Osteoblast (primary cell): ENCODE results near the gene RAB31. TPM values are rescaled to one million over a fixed set of nuclear protein-coding genes. Genes with fewer than 3 reads are reported as not detected.

ENCODE experiments used
- DNase-seq: peaks from one replicate; pipeline ENCODE4 v3.0.0; 2011; ENCODE audit warnings: low spot score, mixed read lengths; ENCODE audit not compliant: insufficient read length; ENCODE audit errors: missing footprints
- H2AFZ ChIP-seq: 2 replicates; pipeline ENCODE4 v1.6.0; 2011; ENCODE audit warnings: mild to moderate bottlenecking, low read length
- H3K27ac ChIP-seq: 2 replicates; pipeline ENCODE4 v1.5.1; 2011; ENCODE audit warnings: mild to moderate bottlenecking, low read depth, low read length, moderate library complexity
- H3K27me3 ChIP-seq: 2 replicates; pipeline ENCODE4 v1.6.0; 2012; ENCODE audit warnings: mild to moderate bottlenecking, control low read depth, inconsistent platforms, low read length, moderate library complexity; ENCODE audit not compliant: insufficient read depth
- H3K36me3 ChIP-seq: 2 replicates; pipeline ENCODE4 v1.5.1; 2011; ENCODE audit warnings: mild to moderate bottlenecking, low read length, control low read depth, moderate library complexity; ENCODE audit not compliant: insufficient read depth
- H3K4me1 ChIP-seq: 2 replicates; pipeline ENCODE4 v1.5.1; 2011; ENCODE audit warnings: mild to moderate bottlenecking, low read length, control low read depth, moderate library complexity; ENCODE audit not compliant: insufficient read depth
- H3K4me2 ChIP-seq: 2 replicates; pipeline ENCODE4 v1.6.0; 2011; ENCODE audit warnings: mild to moderate bottlenecking, low read length; ENCODE audit not compliant: insufficient read depth
- H3K4me3 ChIP-seq: fragments of 200-600 bp; sonication (generic); 3 replicates; pipeline ENCODE4 v1.5.1; 2012; ENCODE audit warnings: mild to moderate bottlenecking, low read length, inconsistent platforms; ENCODE audit not compliant: insufficient read depth
- H3K79me2 ChIP-seq: 2 replicates; pipeline ENCODE4 v1.6.0; 2012; ENCODE audit warnings: mild to moderate bottlenecking, low read length, control low read depth, inconsistent platforms; ENCODE audit not compliant: insufficient read depth
- H3K9me3 ChIP-seq: 2 replicates; pipeline ENCODE4 v1.5.1; 2011; ENCODE audit warnings: low read depth, low read length, control low read depth
- H4K20me1 ChIP-seq: 2 replicates; pipeline ENCODE4 v1.6.0; 2012; ENCODE audit warnings: mild to moderate bottlenecking, low read length, control low read depth; ENCODE audit not compliant: insufficient read depth
- total RNA-seq: library from RNA; depleted of rRNA; stranded (reverse); fragments of >200 nt; gene quantifications from 2 replicates; pipeline ENCODE4 v1.2.3, GENCODE V29; 2012
- TF ChIP-seq, protein P1 (sequence below): IDR thresholded peaks from 2 replicates; pipeline ENCODE4 v1.5.1; 2011; ENCODE audit warnings: mild to moderate bottlenecking, low read depth, low read length, moderate library complexity; ENCODE audit errors: extremely low read depth

Gene RAB31
- total RNA-seq, 1 donor: 120 TPM

- Histone ChIP-seq H2AFZ (no peak overlapping the region), H3K27me3 (no peaks in the 10 kb centered on the region), H3K79me2 (peaks cover 17% of the 10 kb centered on the region), H3K9me3 (no peaks in the 10 kb centered on the region), H4K20me1 (no peaks in the 10 kb centered on the region), H3K4me2 (no peak overlapping the region), H3K27ac (no peak overlapping the region), H3K4me1 (no peaks in the 10 kb centered on the region), H3K4me3 (no peak overlapping the region), H3K36me3 (no peaks in the 10 kb centered on the region)
- no peak for DNase-seq
- TF ChIP-seq, protein P1, sequence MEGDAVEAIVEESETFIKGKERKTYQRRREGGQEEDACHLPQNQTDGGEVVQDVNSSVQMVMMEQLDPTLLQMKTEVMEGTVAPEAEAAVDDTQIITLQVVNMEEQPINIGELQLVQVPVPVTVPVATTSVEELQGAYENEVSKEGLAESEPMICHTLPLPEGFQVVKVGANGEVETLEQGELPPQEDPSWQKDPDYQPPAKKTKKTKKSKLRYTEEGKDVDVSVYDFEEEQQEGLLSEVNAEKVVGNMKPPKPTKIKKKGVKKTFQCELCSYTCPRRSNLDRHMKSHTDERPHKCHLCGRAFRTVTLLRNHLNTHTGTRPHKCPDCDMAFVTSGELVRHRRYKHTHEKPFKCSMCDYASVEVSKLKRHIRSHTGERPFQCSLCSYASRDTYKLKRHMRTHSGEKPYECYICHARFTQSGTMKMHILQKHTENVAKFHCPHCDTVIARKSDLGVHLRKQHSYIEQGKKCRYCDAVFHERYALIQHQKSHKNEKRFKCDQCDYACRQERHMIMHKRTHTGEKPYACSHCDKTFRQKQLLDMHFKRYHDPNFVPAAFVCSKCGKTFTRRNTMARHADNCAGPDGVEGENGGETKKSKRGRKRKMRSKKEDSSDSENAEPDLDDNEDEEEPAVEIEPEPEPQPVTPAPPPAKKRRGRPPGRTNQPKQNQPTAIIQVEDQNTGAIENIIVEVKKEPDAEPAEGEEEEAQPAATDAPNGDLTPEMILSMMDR: no peak
Observed at GRCh38 chr18:9839853-9840252, 131.8 kb downstream of the RAB31 start.

DNA sequence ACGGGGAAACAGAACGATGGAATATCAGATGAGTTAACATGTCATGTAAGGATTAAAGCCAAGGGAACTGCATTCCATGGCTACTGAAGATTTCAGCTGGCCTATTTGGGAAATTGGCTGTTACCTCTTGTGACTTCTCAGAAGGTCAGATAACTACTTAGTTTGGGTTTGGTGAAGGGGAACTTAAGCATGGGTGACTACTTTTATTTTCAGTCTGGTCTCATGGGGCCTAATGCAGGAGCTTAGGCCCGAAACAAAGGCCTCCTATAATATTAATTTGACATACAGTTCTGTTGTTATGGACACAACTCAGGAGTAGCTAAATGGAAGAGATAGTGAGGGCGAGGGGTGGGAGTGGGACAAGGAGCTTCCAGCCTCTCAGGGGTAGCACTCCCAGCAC lies 133.7 kb downstream of the RAB31 start:
- Histone ChIP-seq H3K36me3 (no peaks in the 10 kb centered on the region), H3K4me2 (no peak overlapping the region), H3K79me2 (peaks cover 6% of the 10 kb centered on the region), H3K27ac (no peak overlapping the region), H3K27me3 (no peaks in the 10 kb centered on the region), H3K4me3 (no peak overlapping the region), H2AFZ (no peak overlapping the region), H3K9me3 (no peaks in the 10 kb centered on the region), H4K20me1 (no peaks in the 10 kb centered on the region), H3K4me1 (peaks cover 8% of the 10 kb centered on the region)
- peak; percentile 30 for DNase-seq
- TF ChIP-seq, protein P1: no peak

DNA sequence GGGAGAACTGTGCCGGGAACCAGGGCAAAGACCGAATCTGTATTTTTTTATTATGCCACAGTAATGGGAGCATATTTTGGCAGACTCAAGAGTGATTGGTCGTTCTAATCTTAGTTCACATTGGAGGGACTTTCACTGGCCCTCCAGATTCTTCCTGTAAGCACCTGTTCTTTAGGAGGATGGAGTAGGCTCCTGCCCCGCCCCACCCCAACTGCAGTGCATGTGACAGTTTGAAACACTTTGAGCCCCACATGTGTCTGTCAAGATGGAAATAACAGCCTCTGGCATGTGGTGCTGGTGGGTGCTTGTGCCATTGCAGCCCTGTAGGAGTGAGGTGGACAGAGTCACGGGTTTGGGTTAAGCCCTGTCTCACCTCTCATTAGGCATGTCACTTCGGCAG lies 134.3 kb downstream of the RAB31 start:
- Histone ChIP-seq H2AFZ (no peak overlapping the region), H4K20me1 (no peaks in the 10 kb centered on the region), H3K4me1 (peaks cover 11% of the 10 kb centered on the region), H3K4me3 (no peak overlapping the region), H3K4me2 (no peak overlapping the region), H3K79me2 (peaks cover 4% of the 10 kb centered on the region), H3K9me3 (no peaks in the 10 kb centered on the region), H3K27me3 (no peaks in the 10 kb centered on the region), H3K27ac (no peak overlapping the region), H3K36me3 (peaks cover 1% of the 10 kb centered on the region)
- TF ChIP-seq, protein P1: no peak
- no peak for DNase-seq

GRCh38 chr18:9845256-9845655 lies 137.2 kb downstream of the RAB31 start:
- H3K4me1 ChIP-seq: peaks cover 22% of the 10 kb centered on the region
- H3K36me3 ChIP-seq: peaks cover 9% of the 10 kb centered on the region
- TF ChIP-seq, protein P1: no peak
- no peak overlapping the region for H2AFZ ChIP-seq
- no peak overlapping the region for H3K27ac ChIP-seq
- peaks cover 4% of the 10 kb centered on the region for H3K79me2 ChIP-seq
- H3K27me3 ChIP-seq: no peaks in the 10 kb centered on the region
- no peak overlapping the region for H3K4me2 ChIP-seq
- no peaks in the 10 kb centered on the region for H3K9me3 ChIP-seq
- H3K4me3 ChIP-seq: no peak overlapping the region
- peak; percentile 29 for DNase-seq
- H4K20me1 ChIP-seq: no peaks in the 10 kb centered on the region
